Activated CD4-positive, alpha-beta T cell treated with anti-CD3 and anti-CD28 coated beads, Interleukin-2, amount 50 U/mL, for 24 hours (primary cell): Measurements from ENCODE around the gene SLAMF6.
"Not testable (repeated sequence)": the region's sequence is repeated elsewhere in the genome, so short reads cannot be mapped to it uniquely, and the experiment has no call there.

Source experiments
- DNase-seq, 2 donors: peaks; one replicate each; pipeline ENCODE4 v3.0.0-alpha.2; 2020; ENCODE audit warnings: low read depth in 1 of 2, low spot score in 1 of 2

SLAMF6 gene

GRCh38 chr1:160542303-160542945 lies 19.4 kb upstream of the SLAMF6 start:
- DNase-seq = no peak

DNA sequence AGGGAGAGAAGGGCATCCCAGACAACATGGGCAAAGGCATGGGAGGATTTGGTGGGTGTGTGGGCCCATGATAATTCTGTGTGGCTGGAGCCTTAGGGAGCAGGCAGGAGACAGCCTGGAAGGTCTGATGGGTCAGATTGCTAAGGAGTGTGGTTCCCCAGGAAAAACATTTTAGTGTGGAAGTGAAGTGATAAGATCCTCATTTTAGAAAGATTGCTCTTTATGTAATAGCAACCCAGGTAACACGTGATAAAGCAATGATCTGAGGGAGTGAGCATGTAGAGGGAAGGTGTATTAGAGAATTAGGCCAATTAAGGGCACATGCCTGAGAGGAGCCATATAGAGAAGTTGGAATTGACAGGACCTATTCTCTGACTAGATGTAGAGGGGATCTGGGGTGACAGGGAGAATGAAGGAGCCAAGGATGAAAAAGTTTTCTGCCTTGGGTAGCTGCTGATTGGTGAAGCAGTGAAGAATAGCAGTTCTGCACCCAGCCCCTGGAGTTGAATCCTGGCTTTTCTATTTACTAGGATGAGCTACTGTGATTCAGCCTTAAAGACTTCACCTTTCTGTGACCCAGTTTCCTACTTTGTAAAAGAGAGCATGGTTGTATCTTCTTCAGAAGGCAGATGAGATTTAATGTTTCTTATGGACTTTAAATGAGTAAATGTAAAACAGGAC lies 18.7 kb upstream of the SLAMF6 start:
- DNase-seq = no peak

DNA sequence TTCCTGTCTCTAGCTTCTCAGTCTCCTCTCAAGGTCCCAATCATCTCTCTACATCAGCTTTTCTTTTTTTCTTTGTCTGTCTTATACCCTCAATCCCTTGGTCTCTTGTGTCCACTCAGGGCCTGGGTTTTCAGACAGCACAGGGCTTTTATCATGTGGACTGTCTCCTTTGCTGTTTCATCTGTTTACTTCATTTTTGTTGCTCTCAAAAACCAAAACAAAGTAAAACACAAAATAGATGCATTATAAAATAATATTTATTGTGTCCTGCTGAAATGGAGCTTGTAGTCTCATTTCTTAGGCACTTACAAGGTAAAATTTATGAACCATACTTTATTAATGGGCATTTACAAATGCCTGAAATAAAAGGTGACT lies 17.8 kb upstream of the SLAMF6 start:
- DNase-seq = no peak

GRCh38 chr1:160539990-160540858 lies 17.2 kb upstream of the SLAMF6 start:
- DNase-seq = peak in 1 of 2 donors; percentile 28

DNA sequence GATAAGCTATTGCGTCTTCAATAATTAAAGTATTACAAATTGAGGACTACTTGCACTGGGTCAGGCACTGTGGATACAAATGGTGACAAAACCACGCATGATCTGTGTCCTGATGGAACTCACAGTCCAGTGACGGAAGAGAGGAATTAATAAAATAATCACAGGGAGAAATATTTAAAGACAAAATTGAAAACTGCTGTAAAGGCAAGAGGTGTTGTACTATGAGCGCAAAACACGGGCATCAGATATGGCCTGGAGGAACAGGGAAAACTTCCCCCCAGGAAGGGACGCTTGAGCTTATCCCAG lies 16.6 kb upstream of the SLAMF6 start:
- no peak for DNase-seq

DNA sequence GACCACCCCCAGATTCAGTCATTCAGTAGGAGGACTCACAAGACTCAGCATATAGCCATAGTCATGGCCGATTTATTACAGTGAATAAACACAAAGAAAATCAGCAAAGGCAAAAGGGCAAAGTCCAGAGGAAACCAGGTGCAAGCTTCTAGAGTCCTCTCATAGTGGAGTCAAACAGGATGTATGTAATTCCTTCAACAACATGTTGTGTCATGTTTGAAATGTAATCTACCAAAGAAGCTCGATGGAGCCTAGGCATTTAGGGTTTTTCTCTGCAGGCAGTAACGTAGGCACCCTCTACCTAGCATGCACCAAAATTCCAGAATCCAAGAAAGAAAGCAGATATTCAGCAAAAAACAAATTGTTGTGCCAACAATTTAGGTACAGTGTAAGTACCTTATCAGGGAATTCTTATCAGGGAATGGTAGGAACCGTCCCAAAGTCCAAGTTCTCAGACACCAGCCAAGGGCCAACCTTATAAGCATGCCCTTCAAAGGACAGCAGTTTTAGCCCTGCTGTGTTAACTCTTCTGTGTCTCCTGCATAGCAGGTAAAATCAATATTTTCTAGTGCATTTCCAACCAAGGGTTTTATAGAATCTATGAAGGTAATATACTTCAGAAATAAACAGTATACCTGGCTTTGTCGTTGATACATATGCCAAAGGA lies 16.1 kb upstream of the SLAMF6 start:
- DNase-seq = no peak

GRCh38 chr1:160537714-160538665 lies 14.9 kb upstream of the SLAMF6 start:
- DNase-seq = no peak

- DNase-seq = no peak
Observed at GRCh38 chr1:160534823-160535605, 12.0 kb upstream of the SLAMF6 start.

DNA sequence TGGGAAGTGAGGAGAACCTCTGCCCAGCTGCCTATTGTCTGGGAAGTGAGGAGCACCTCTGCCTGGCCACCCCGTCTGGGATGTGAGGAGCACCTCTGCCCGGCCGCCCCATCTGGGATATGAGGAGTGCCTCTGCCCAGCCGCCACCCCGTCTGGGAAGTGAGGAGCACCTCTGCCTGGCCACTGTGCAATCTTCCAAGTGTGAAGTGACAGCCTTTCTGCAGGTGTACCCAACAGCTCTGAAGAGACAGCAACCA lies 9.4 kb upstream of the SLAMF6 start:
- not testable (repeated sequence) for DNase-seq

DNA sequence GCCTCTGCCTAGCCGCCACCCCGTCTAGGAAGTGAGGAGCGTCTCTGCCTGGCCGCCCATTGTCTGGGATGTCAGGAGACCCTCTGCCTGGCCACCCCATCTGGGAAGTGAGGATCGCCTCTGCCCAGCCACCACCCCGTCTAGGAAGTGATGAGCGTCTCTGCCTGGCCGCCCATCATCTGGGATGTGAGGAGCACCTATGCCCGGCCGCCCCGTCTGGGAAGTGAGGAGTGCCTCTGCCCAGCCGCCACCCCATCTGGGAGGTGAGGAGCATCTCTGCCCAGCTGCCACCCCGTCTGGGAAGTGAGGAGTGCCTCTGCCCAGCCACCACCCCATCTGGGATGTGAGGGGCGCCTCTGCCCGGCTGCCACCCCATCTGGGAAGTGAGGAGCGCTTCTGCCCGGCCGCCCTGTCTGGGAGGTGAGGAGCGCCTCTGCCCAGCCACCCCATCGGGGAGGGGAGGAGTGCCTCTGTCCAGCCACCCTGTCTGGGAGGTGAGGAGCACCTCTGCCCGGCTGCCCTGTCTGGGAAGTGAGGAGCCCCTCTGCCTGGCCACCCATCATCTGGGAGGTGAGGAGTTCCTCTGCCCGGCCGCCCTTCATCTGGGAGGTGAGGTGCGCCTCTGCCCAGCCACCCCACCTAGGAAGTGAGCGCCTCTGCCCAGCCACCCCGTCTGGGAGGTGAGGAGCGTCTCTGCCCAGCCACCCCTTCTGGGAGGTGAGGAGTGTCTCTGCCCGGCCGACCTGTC lies 8.9 kb upstream of the SLAMF6 start:
- not testable (repeated sequence) for DNase-seq

- not testable (repeated sequence) for DNase-seq
Observed at GRCh38 chr1:160529401-160529952, 6.4 kb upstream of the SLAMF6 start.

- DNase-seq = not testable (repeated sequence)
Observed at GRCh38 chr1:160523789-160524188, 734 bp upstream of the SLAMF6 start.

DNA sequence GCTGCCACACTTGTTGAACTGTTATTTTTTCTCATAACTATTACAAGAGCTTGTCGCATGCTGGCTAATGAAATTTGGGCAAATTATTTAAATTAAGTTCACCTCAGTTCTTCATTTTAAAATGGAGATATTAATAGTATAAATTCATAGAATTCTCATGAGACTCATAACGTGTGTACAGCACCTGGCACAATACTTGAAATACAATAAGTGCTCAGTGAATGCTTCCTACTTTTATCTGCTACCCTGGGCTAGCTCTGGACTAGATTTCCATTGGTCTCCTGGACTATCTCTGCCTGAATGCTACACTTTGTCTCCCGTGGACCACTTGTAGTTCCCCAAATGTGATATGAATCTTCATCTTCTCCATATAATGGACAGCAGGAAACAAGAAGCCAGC lies 919 bp downstream of the SLAMF6 start:
- no peak for DNase-seq

DNA sequence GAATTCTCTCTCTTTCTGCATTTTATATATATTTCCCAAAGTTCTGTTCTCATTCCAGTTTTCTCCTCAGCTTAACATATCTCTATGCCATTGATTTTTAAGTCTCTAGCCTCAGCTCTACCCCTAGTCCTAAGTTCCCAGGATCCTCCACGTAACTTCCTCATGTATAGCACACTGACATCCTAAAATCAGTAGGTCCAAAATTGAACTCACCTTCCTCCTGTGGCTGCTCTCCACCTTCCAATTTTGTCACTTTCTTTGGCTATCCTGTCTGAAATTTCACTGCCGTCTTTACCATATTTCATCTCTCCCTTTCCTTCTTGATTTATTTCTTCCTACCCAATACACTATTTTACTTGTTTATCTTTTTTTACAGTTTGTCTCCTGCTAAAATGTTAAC lies 1.5 kb downstream of the SLAMF6 start:
- no peak for DNase-seq

DNA sequence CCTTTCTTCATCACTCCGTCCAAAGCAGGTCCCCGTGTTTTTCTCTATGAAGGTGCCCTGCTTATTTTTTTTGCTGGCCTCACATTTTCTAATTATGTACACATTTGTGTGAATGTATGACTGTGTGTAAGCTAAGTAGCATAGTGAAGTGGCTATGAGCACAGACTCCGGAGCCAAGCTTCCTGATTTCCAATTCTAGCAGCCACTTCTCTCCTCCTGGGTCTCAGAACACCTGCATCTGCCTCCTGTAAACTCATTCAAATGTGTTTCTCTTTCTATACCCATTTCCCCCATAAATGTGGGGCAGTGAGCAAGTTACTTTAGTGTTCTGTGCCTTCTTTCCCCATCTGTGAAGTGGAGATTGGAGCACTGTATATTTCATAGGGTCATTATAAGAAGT lies 2.1 kb downstream of the SLAMF6 start:
- DNase-seq = no peak

GRCh38 chr1:160520582-160520981 lies 2.5 kb downstream of the SLAMF6 start:
- no peak for DNase-seq

DNA sequence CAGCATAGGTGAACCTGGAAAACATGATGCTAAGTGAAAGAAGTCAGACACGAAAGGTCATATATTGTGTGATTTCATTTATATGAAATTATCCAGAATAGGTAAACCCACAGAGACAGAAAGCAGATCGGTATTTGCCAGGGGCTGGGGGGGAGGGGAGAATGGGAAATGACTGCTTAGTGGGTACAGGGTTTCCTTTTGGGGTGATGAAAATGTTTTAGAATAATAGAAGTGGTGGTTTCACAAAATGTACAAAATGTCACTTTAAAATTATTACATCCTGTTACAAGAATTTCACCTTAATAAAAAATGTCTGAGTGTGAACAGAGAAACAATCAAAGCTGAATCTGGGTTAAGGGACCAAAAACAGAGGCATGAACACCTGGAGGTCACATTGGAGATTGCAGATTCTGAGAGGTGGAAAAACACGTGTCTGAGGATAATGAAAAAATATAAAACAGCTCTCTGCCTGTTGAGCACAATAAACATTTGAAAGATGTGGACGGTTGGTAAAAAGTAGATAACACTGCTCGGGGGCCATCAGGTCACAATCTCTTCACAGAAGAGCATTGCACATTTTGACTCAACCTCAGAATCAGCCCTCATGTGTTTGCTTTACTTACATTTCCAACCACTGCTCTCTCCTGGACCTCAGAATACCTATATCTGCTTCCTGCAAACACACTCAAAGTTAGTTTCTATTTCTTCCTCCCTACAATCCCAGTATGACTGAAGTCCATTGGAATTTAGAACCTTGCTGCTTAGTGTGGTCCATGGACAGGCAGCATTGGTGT lies 3.2 kb downstream of the SLAMF6 start:
- no peak for DNase-seq

GRCh38 chr1:160517519-160517918 lies 5.5 kb downstream of the SLAMF6 start:
- not testable (repeated sequence) for DNase-seq
